Astrocyte of the hippocampus (primary cell): ENCODE results near the gene ATXN7L2.

ENCODE experiments used
- DNase-seq: peaks from one replicate; pipeline ENCODE4 v3.0.0; 2011; ENCODE audit warnings: low read depth, low spot score

The ATXN7L2 gene

GRCh38 chr1:109476825-109477224 lies 6.9 kb upstream of the ATXN7L2 start:
- no peak for DNase-seq

GRCh38 chr1:109477821-109478220 lies 5.9 kb upstream of the ATXN7L2 start:
- no peak for DNase-seq

- peak; percentile 19 for DNase-seq
Measured at GRCh38 chr1:109478806-109479205, 4.9 kb upstream of the ATXN7L2 start.

- DNase-seq, result no peak
Measured at GRCh38 chr1:109479311-109479710, 4.4 kb upstream of the ATXN7L2 start.

- DNase-seq, result no peak
Measured at GRCh38 chr1:109479901-109480300, 3.8 kb upstream of the ATXN7L2 start.

- DNase-seq, result no peak
Measured at GRCh38 chr1:109481646-109482045, 2.1 kb upstream of the ATXN7L2 start.

GRCh38 chr1:109482242-109482641 lies 1.5 kb upstream of the ATXN7L2 start:
- DNase-seq, result no peak

- no peak for DNase-seq
Measured at GRCh38 chr1:109482791-109483671, 674 bp upstream of the ATXN7L2 start.

GRCh38 chr1:109484519-109484975 lies 842 bp downstream of the ATXN7L2 start:
- DNase-seq, result peak; percentile 10

GRCh38 chr1:109485001-109485400 lies 1.3 kb downstream of the ATXN7L2 start:
- DNase-seq, result no peak

GRCh38 chr1:109487261-109487660 lies 3.6 kb downstream of the ATXN7L2 start:
- DNase-seq, result no peak

GRCh38 chr1:109488201-109488600 lies 4.5 kb downstream of the ATXN7L2 start:
- no peak for DNase-seq

- no peak for DNase-seq
Measured at GRCh38 chr1:109488696-109489095, 5.0 kb downstream of the ATXN7L2 start.

GRCh38 chr1:109490029-109490933 lies 6.6 kb downstream of the ATXN7L2 start:
- DNase-seq, result peak; percentile 79

- DNase-seq, result no peak
Measured at GRCh38 chr1:109490934-109491302, 7.2 kb downstream of the ATXN7L2 start.

- no peak for DNase-seq
Measured at GRCh38 chr1:109491372-109491771, 7.7 kb downstream of the ATXN7L2 start.

- no peak for DNase-seq
Measured at GRCh38 chr1:109492779-109493178, 9.1 kb downstream of the ATXN7L2 start.

GRCh38 chr1:109493227-109493626 lies 9.5 kb downstream of the ATXN7L2 start:
- no peak for DNase-seq

- peak; percentile 96 for DNase-seq
Measured at GRCh38 chr1:109493805-109494539, 10.3 kb downstream of the ATXN7L2 start, which contains the start of gene CYB561D1. CYB561D1 (plus strand) TSS chr1:109494094; CDS start chr1:109494140, 46 bp downstream.

- DNase-seq, result no peak
Measured at GRCh38 chr1:109495738-109496137, 12.0 kb downstream of the ATXN7L2 start.

- DNase-seq, result no peak
Measured at GRCh38 chr1:109497449-109498160, 13.9 kb downstream of the ATXN7L2 start.
